Measurements from ENCODE around the gene RPL39L. TPM values are rescaled to one million over a fixed set of nuclear protein-coding genes. Genes with fewer than 3 reads are reported as not detected.

The RPL39L gene
- total and polyA plus RNA-seq, 2 of the 13 experiments (the other 11 are each of a cell fraction or from before 2014, with no cell fraction given) = not detected

GRCh38 chr3:187136936-187137335 lies 2.4 kb downstream of the RPL39L start (continued):
- TF ChIP-seq MAFG (CRISPR knock-in tag; IDR thresholded peaks at IDR 0.05) (no peak), MNT (IDR thresholded peaks at IDR 0.05) (no peak), ZNF709 (CRISPR knock-in tag; IDR thresholded peaks at IDR 0.05) (no peak), KMT2B (CRISPR knock-in tag; IDR thresholded peaks at IDR 0.05) (no peak), ZNF207 (IDR thresholded peaks at IDR 0.05; ENCODE audit: borderline replicate concordance) (no peak)

DNA sequence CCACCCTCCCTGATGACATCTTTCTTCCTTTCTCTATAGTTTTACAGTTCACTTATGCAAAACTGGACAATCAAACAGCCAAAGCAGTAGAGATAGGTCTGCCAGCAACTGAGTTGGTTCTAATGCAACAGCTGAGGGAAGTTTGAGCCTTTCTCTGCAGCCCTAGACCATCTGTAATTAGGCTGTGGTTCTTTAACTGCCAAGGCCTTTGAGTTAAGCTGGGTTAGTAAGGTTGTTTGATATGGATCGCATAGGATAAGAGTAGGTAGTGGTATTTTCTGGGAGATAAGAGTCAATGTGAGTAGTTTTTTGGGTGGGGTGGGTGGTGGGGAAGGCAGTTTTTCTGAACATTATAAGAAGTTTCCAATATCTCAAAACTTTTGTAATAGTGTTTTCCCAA lies 3.0 kb downstream of the RPL39L start:
- FAIRE-seq = no peak
- TF ChIP-seq GFI1 (CRISPR knock-in tag; IDR thresholded peaks at IDR 0.05; ENCODE audit: borderline replicate concordance) = no peak
- no peak for TF ChIP-seq ZNF280B (CRISPR knock-in tag; IDR thresholded peaks at IDR 0.05; ENCODE audit: borderline replicate concordance)
- TF ChIP-seq ZBTB20 (CRISPR knock-in tag; IDR thresholded peaks at IDR 0.05; ENCODE audit: borderline replicate concordance, low read depth) = no peak
- no peak for TF ChIP-seq ZNF484 (CRISPR knock-in tag; IDR thresholded peaks at IDR 0.05; ENCODE audit: borderline replicate concordance, low read depth)
- TF ChIP-seq SP5 (CRISPR knock-in tag; IDR thresholded peaks at IDR 0.05; ENCODE audit: borderline replicate concordance, low read depth) = no peak
- TF ChIP-seq ZNF382 (CRISPR knock-in tag; IDR thresholded peaks at IDR 0.05; ENCODE audit: borderline replicate concordance) = no peak
- no peak for TF ChIP-seq ZNF17 (CRISPR knock-in tag; IDR thresholded peaks at IDR 0.05)
- TF ChIP-seq U2AF1 (optimal IDR thresholded peaks at IDR 0.05; ENCODE audit: low read depth, low read length) = no peak
- no peak for TF ChIP-seq ZNF589 (CRISPR knock-in tag; conservative IDR thresholded peaks at IDR 0.05)
- TF ChIP-seq, protein P1, sequence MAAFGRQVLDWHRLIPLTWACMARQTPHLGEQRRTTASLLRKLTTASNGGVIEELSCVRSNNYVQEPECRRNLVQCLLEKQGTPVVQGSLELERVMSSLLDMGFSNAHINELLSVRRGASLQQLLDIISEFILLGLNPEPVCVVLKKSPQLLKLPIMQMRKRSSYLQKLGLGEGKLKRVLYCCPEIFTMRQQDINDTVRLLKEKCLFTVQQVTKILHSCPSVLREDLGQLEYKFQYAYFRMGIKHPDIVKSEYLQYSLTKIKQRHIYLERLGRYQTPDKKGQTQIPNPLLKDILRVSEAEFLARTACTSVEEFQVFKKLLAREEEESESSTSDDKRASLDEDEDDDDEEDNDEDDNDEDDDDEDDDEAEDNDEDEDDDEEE (CRISPR knock-in tag; IDR thresholded peaks at IDR 0.05) = no peak
- no peak for TF ChIP-seq PITX1 (CRISPR knock-in tag; IDR thresholded peaks at IDR 0.05)
- TF ChIP-seq ZFP62 (CRISPR knock-in tag; IDR thresholded peaks at IDR 0.05) = no peak
- intact Hi-C loops (cut with micrococcal nuclease; ENCODE audit: unreplicated experiment) = no loop called here

More for the DNA sequence above, 3.0 kb downstream of the RPL39L start:
- Histone ChIP-seq H3K79me2 (ENCODE audit: insufficient read depth, low read length) (no peaks in the 10 kb centered on the region), H3K9ac (ENCODE audit: insufficient read depth, low read depth, low read length) (no peak overlapping the region), H4K20me1 (ENCODE audit: insufficient read depth, low read length) (no peaks in the 10 kb centered on the region), H3K27me3 (ENCODE audit: control insufficient read depth in 1 of 2, insufficient read depth in 2 of 2, low read length in 2 of 2) (peaks cover 0 to 7% of the 10 kb centered on the region in 2 experiments; a peak in 1 of 5 replicates), H3K4me3 (replicated peaks in 1 of 3; ENCODE audit: insufficient read depth in 1 of 3, low read depth in 2 of 3, low read length in 3 of 3) (no peak overlapping the region), H3K4me2 (ENCODE audit: low read depth, low read length) (no peak overlapping the region), H2AFZ (ENCODE audit: low read length) (no peak overlapping the region), H3K9me3 (ENCODE audit: low read length) (no peaks in the 10 kb centered on the region), H3K4me1 (ENCODE audit: insufficient read depth, low read length) (no peaks in the 10 kb centered on the region), H3K36me3 (replicated peaks in 1 of 2; ENCODE audit: control insufficient read depth in 1 of 2, insufficient read depth in 2 of 2, low read length in 2 of 2) (no peaks in the 10 kb centered on the region), H3K27ac (ENCODE audit: extremely low read length, insufficient read depth, low read length) (no peak overlapping the region)
- ATAC-seq = no peak
- CTCF ChIA-PET (ENCODE audit: low intra/inter-chr PET ratio, low total read pairs) = no interaction called here
- DNase-seq (ENCODE audit: low spot score) = no peak
- no TSS peak for BruUV-seq (replicated peaks)
- POLR2A ChIA-PET = no interaction called here
- WGBS (ENCODE audit: low lambda C conversion rate) = 30% methylated on average over 1 of the region's 1 CpG
- in situ Hi-C loops (cut with HindIII; ENCODE audit: extremely low pct_ligation_motif_present, low pct_unique_long_range_greater_than_20kb) = no loop called here

Data from HepG2 (cell line).